HG03439 (cell line): ENCODE measurements around the gene E2F2.
"Not testable (repeated sequence)": the region's sequence is repeated elsewhere in the genome, so short reads cannot be mapped to it uniquely, and the experiment has no call there.

Experiments
- ATAC-seq: cut with Tn5 transposase; IDR thresholded peaks from one replicate; pipeline ENCODE4 v1.9.1; 2021; ENCODE audit warnings: mild to moderate bottlenecking, moderate library complexity; ENCODE audit not compliant: unreplicated experiment

Gene E2F2

DNA sequence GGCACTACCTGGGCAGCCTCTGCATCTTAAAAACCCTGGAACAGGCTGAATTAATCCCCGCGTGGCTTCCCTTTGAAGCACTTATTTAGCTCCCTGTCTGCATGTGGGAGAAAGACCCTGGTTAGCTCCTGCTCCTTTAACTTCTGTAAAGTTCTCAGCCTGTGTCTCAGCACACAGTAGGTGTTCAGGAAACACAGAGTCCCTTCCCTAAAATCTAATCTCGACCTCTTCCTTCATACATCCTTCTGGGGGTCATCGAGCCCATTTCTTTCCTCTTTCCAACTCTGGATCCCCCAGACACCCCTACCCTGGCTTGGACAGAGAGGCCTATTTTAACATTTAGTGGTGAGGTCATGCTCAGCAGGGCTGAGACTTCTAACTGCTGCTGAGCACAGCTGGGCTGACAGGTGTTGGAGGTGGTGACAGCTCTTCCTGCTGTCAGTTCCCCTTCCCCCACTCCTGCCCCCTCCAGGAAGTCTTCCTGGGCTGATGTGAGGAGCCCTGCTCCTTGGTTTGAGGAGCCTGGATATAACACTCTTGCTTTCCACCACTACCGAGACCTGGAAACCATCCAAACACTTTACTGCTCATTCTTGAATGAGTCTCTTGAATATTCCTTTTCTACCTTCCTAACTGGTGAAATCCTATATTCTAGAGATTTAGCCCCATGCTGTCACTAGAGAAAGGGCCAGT is 5.3 kb downstream of the E2F2 start:
- no peak for ATAC-seq

- no peak for ATAC-seq
Observed at GRCh38 chr1:23524716-23525401, 6.2 kb downstream of the E2F2 start.

DNA sequence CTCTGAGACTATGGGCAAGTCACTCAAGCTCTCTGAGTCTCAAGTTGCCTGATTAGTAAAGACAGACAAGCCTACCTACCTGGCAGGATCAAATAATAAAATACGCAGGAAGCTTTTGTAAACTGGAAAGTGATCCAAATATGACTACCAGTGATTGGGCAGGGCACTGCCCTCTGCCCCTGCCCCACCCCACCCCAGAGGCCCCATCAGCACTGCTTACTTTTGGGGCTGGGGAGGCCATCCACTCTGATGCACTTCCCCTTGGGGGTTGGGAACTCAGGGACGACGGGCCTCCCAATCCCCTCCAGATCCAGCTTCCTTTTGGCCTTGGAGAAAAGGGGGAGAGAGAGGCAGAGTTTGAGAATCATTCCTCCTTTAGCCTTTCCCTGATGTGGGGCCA is 6.9 kb downstream of the E2F2 start:
- ATAC-seq, result no peak

GRCh38 chr1:23522244-23522982 is 8.6 kb downstream of the E2F2 start:
- no peak for ATAC-seq

DNA sequence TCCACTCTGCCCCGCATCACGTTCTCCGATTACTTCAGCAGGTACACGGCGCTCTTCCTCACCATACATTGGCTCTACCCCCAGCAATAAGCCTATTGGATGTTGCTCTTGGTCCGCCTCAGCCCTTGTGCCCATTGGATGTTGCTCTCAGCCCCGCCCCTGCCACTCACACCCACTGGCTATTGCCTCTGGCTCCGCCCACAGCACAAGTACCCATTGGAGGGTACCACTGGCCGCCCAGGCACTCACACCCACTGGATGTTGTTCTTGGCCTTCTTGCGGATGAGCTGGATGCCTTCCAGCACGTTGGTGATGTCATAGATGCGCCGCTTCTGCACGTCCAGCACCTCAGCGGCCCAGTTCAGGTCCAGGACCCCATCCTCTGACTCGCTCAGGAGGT is 9.4 kb downstream of the E2F2 start:
- no peak for ATAC-seq

DNA sequence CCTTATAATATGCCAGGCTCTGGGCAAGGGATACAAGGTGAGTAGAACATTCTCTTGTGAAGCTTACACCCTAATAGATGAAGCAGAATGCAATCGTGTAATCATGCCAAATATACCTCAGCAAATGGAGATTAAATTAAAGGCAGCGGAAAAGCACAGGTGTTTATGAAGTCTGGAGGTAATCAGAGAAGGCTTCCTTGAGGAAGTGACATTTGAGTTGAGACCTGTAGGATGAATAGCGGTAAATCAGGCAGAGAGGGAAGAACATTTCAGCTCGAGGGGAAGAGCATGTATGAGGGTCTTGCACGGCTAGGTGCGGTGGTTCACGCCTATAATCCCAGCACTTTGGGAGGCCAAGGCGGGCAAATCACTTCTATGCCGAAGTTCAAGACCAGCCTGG is 13.5 kb downstream of the E2F2 start:
- ATAC-seq, result no peak

DNA sequence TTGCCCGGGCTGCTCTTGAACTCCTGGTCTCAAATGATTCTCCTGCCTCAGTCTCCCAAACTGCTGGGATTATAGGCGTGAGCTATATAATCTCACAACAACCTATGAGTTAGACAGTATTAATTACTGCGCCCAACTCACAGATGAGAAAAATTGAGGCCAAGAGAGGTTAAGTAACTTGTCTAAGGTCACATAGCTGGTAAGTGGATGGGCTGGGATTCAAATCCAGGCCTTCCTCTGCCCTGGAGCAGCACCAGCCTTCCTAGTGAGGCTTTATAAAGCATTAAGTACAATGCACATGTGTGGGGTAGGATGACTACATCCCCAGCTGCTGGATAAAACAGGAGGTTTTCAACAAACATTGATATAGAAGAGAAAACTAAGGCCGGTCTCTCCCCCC is 15.1 kb downstream of the E2F2 start:
- ATAC-seq, result no peak

GRCh38 chr1:23514111-23514679 is 16.8 kb downstream of the E2F2 start:
- no peak for ATAC-seq

DNA sequence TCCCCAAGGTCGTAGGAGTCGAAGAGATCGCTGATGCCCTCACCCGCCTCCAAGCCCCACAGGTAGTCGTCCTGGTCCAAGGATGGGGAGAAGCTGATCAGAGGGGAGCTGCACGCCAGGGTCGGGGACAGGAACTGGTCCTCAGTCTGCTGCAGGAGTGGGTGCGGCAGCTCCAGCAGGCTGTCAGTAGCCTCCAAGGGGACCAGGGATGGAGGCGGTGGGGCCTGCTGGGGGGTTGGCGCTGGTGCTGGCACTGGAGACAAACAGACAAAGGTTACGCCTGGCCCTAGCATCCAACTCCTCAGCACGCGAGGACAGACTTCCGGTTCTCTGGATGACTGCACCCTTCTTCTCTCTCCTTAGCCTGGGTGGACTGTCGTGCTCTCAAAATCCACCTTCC is 21.1 kb downstream of the E2F2 start:
- ATAC-seq, result no peak

DNA sequence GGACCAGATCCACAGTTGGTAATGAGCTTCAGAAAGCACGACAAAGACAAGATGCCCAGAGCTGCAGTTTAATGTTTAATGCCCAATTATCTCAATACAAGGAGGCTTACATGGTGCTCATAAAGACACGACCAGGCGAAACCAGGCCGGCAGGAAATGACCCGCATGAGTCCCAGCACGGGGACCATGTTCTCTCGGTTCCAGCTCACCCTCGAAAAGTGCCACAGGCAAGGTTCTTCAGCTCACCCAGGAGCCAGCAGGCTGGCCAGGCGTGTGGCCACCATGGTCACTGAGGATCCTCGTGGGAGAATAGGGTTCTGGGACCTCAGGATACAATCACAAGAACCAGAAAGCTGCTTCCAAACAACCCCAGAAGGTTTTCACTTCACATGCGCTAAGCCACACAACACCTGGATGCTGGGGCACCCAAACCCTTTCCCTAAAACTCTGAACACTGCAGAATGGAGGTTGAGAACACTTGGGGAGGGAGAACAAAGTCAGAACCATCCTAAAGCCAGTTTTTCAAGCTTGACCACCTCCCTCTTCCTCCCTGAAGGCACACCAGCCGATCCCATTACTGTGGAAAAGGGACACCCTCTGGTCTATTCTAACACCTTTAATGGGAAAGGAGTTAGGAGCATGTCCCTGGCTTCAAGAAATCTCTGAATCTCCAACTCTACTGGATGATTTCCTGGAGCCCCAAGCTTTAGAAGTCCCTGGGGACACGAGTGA is 24.5 kb downstream of the E2F2 start:
- ATAC-seq, result no peak

- ATAC-seq, result no peak
Observed at GRCh38 chr1:23505851-23506250, 25.2 kb downstream of the E2F2 start.

- ATAC-seq, result not testable (repeated sequence)
Observed at GRCh38 chr1:23504156-23504555, 26.9 kb downstream of the E2F2 start.

- ATAC-seq, result no peak
Observed at GRCh38 chr1:23502951-23503350, 28.1 kb downstream of the E2F2 start.

GRCh38 chr1:23500466-23500865 is 30.6 kb downstream of the E2F2 start:
- ATAC-seq, result no peak

DNA sequence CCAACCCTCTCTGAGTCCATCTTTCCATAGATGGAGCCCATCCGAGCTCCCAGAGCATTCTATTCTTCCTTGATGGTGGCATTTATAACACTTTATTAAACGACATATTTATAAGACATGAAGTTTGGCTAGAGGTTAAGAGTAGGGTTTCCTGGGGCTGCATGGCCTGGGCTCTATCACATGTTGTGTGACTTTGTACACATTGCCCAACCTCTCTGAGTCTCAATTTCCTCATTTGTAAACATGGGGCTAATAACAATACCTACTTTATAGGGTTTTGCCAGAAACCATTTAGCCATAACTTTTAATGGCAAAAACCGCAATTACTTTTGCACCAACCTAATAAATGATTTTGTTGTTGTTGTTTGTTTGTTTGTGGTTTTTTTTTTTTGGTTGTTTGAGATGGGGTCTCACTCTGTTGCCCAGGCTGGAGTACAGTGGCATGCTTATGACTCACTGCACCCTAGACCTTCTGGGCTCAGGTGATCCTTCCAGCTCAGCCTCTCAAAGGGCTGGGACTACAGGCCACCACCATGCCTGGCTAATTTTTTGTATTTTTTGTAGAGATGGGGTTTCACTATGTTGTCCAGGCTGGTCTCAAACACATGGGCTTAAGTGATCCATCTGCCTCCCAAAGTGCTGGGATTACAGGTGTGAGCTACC is 33.1 kb downstream of the E2F2 start:
- no peak for ATAC-seq

- no peak for ATAC-seq
Observed at GRCh38 chr1:23496490-23497181, 34.4 kb downstream of the E2F2 start.

DNA sequence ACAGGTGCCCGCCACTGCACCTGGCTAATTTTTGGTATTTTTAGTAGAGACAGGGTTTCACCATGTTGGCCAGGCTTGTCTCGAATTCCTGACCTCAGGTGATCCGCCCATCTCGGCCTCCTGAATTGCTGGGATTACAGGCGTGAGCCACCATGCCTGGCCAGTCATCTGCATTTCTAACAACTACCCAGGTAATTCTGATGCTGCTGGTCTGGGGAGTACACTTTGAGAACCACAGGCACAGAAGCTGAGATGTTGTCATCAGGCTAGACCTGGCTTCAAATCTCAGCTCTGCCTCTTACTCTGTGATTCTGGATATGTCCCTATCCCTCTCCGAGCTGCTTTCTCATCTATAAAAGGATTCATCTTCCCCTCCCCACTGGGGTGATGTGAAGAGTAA is 36.2 kb downstream of the E2F2 start:
- ATAC-seq, result not testable (repeated sequence)

- not testable (repeated sequence) for ATAC-seq
Observed at GRCh38 chr1:23492776-23493175, 38.3 kb downstream of the E2F2 start.

- ATAC-seq, result no peak
Observed at GRCh38 chr1:23492132-23492720, 38.8 kb downstream of the E2F2 start.
